Activated naive CD8-positive, alpha-beta T cell treated with anti-CD3 and anti-CD28 coated beads, Interleukin-2, amount 10 ng/mL, durations not matched to agents 7 days and 5 days (primary cell): ENCODE measurements around the gene FRMPD2. TPM values are rescaled to one million over a fixed set of nuclear protein-coding genes. Genes with fewer than 3 reads are reported as not detected.
A peak's percentile ranks its signal among the peaks of the same experiment; 100 is the strongest.

Experiments used
- ATAC-seq: fragments of 150-1000 bp; cut with Tn5 transposase; one replicate; pipeline ENCODE4 v1.10.0; 2021; ENCODE audit warnings: low read depth, moderate library complexity
- POLR2A ChIA-PET: fragments of 350-600 bp; sonication (Branson Sonifier 250); formaldehyde crosslinking; loops from one replicate; lab custom pipeline; 2021; ENCODE audit warnings: antibody characterized with exemption; lab: Charles Lee
- DNase-seq: peaks from one replicate; pipeline ENCODE4 v3.0.0; 2021
- H3K27ac Mint-ChIP-seq: one replicate; pipeline ENCODE4 v1.8.0; 2022; ENCODE audit warnings: mild to moderate bottlenecking, mixed read lengths
- H3K27me3 Mint-ChIP-seq: one replicate; pipeline ENCODE4 v1.8.0; 2022; ENCODE audit warnings: mild to moderate bottlenecking, moderate library complexity, mixed read lengths
- H3K36me3 Mint-ChIP-seq: one replicate; pipeline ENCODE4 v1.8.0; 2021; ENCODE audit warnings: mild to moderate bottlenecking, mixed read lengths
- H3K4me1 Mint-ChIP-seq: one replicate; pipeline ENCODE4 v1.8.0; 2021; ENCODE audit warnings: mixed read lengths
- H3K4me3 Mint-ChIP-seq: one replicate; pipeline ENCODE4 v1.8.0; 2022; ENCODE audit warnings: mild to moderate bottlenecking, moderate library complexity, mixed read lengths
- H3K9me3 Mint-ChIP-seq: one replicate; pipeline ENCODE4 v1.8.0; 2021; ENCODE audit warnings: mixed read lengths
- total RNA-seq, 2 experiments: library from RNA; stranded (reverse); gene quantifications; one replicate each; pipeline ENCODE4 v1.2.3, GENCODE V29; 2021

Gene FRMPD2
- total RNA-seq, result not detected

GRCh38 chr10:48274636-48275035, at the start of gene FRMPD2:
FRMPD2 (minus strand) TSS chr10:48274696; CDS start chr10:48274567, 129 bp downstream.
- no peaks in the 10 kb centered on the region for H3K9me3 Mint-ChIP-seq

GRCh38 chr10:48322017-48322416, 47.5 kb upstream of the FRMPD2 start:
- ATAC-seq (no peak), DNase-seq (no peak)
- H3K36me3 Mint-ChIP-seq, result peaks cover 4% of the 10 kb centered on the region
- H3K4me1 Mint-ChIP-seq, result peaks cover 2% of the 10 kb centered on the region
- H3K9me3 Mint-ChIP-seq, result no peaks in the 10 kb centered on the region
- POLR2A ChIA-PET, result no interaction called here
- no peaks in the 10 kb centered on the region for H3K27me3 Mint-ChIP-seq
- no peak overlapping the region for H3K4me3 Mint-ChIP-seq
- H3K27ac Mint-ChIP-seq, result no peak overlapping the region

More at GRCh38 chr10:48274636-48275035, at the start of gene FRMPD2:
- Mint-ChIP-seq H3K4me3 (no peak within 1 kb of the TSS), H3K36me3 (no peaks in the 10 kb centered on the region), H3K27ac (no peak within 1 kb of the TSS), H3K4me1 (no peaks in the 10 kb centered on the region), H3K27me3 (peaks cover 21% of the 10 kb centered on the region)
- no peak for DNase-seq
- POLR2A ChIA-PET, result no interaction called here
- ATAC-seq, result no peak

- peaks cover 3% of the 10 kb centered on the region for H3K4me1 Mint-ChIP-seq
- peaks cover 2% of the 10 kb centered on the region for H3K36me3 Mint-ChIP-seq
- ATAC-seq, result no peak
- no peaks in the 10 kb centered on the region for H3K9me3 Mint-ChIP-seq
- POLR2A ChIA-PET, result no interaction called here
- H3K27me3 Mint-ChIP-seq, result no peaks in the 10 kb centered on the region
- no peak overlapping the region for H3K4me3 Mint-ChIP-seq
- DNase-seq, result no peak
- H3K27ac Mint-ChIP-seq, result no peak overlapping the region
These were observed 43.0 kb upstream of the FRMPD2 start for GRCh38 chr10:48317321-48317990.

- POLR2A ChIA-PET, result no interaction called here
- ATAC-seq (no peak), DNase-seq (no peak)
- no peaks in the 10 kb centered on the region for H3K9me3 Mint-ChIP-seq
- no peaks in the 10 kb centered on the region for H3K27me3 Mint-ChIP-seq
- H3K36me3 Mint-ChIP-seq, result peaks cover 5% of the 10 kb centered on the region
- no peak overlapping the region for H3K4me3 Mint-ChIP-seq
- H3K4me1 Mint-ChIP-seq, result peaks cover 11% of the 10 kb centered on the region
- no peak overlapping the region for H3K27ac Mint-ChIP-seq
These were observed 41.7 kb upstream of the FRMPD2 start for GRCh38 chr10:48316236-48316635.

GRCh38 chr10:48314107-48314506, 39.6 kb upstream of the FRMPD2 start:
- Mint-ChIP-seq H3K27ac (no peak overlapping the region), H3K27me3 (no peaks in the 10 kb centered on the region), H3K9me3 (no peaks in the 10 kb centered on the region), H3K4me1 (peaks cover 19% of the 10 kb centered on the region), H3K36me3 (peaks cover 5% of the 10 kb centered on the region), H3K4me3 (no peak overlapping the region)
- no peak for DNase-seq
- POLR2A ChIA-PET, result no interaction called here
- no peak for ATAC-seq

- H3K27me3 Mint-ChIP-seq, result no peaks in the 10 kb centered on the region
- POLR2A ChIA-PET, result no interaction called here
- no peaks in the 10 kb centered on the region for H3K9me3 Mint-ChIP-seq
- ATAC-seq, result no peak
- peaks cover 5% of the 10 kb centered on the region for H3K36me3 Mint-ChIP-seq
- DNase-seq, result no peak
- no peak overlapping the region for H3K27ac Mint-ChIP-seq
- H3K4me1 Mint-ChIP-seq, result peaks cover 33% of the 10 kb centered on the region
- no peak overlapping the region for H3K4me3 Mint-ChIP-seq
These were observed 35.3 kb upstream of the FRMPD2 start for GRCh38 chr10:48309711-48310226.

GRCh38 chr10:48307711-48308018, 33.2 kb upstream of the FRMPD2 start:
- DNase-seq (no peak), ATAC-seq (no peak)
- Mint-ChIP-seq H3K27me3 (no peaks in the 10 kb centered on the region), H3K9me3 (no peaks in the 10 kb centered on the region), H3K27ac (peak overlapping the region; percentile 84), H3K4me3 (peak overlapping the region; percentile 89), H3K4me1 (peaks cover 33% of the 10 kb centered on the region), H3K36me3 (peaks cover 5% of the 10 kb centered on the region)
- POLR2A ChIA-PET, result no interaction called here

- H3K4me1 Mint-ChIP-seq, result peaks cover 29% of the 10 kb centered on the region
- ATAC-seq (peak; percentile 51), DNase-seq (no peak)
- H3K36me3 Mint-ChIP-seq, result peaks cover 2% of the 10 kb centered on the region
- no peaks in the 10 kb centered on the region for H3K27me3 Mint-ChIP-seq
- peak overlapping the region; percentile 84 for H3K27ac Mint-ChIP-seq
- H3K4me3 Mint-ChIP-seq, result peak overlapping the region; percentile 89
- POLR2A ChIA-PET, result no interaction called here
- no peaks in the 10 kb centered on the region for H3K9me3 Mint-ChIP-seq
These were observed 32.6 kb upstream of the FRMPD2 start for GRCh38 chr10:48306870-48307710.

GRCh38 chr10:48306265-48306869, 31.9 kb upstream of the FRMPD2 start, which contains the start of gene MAPK8:
MAPK8 (plus strand) TSS chr10:48306677; CDS start chr10:48401661, 94,984 bp downstream.
- POLR2A ChIA-PET, result no interaction called here

GRCh38 chr10:48305905-48306264, 31.4 kb upstream of the FRMPD2 start:
- Mint-ChIP-seq H3K9me3 (no peaks in the 10 kb centered on the region), H3K4me3 (peak overlapping the region; percentile 74), H3K27ac (peak overlapping the region; percentile 3), H3K27me3 (peaks cover 6% of the 10 kb centered on the region), H3K36me3 (no peaks in the 10 kb centered on the region), H3K4me1 (peaks cover 27% of the 10 kb centered on the region)
- DNase-seq (no peak), ATAC-seq (no peak)
- POLR2A ChIA-PET, result no interaction called here

More at GRCh38 chr10:48306265-48306869, 31.9 kb upstream of the FRMPD2 start, which contains the start of gene MAPK8:
- ATAC-seq (peak; percentile 90), DNase-seq (peak; percentile 93)
- Mint-ChIP-seq H3K4me1 (peaks cover 27% of the 10 kb centered on the region), H3K27ac (peak within 1 kb of the TSS; percentile 84), H3K36me3 (no peaks in the 10 kb centered on the region), H3K4me3 (peak within 1 kb of the TSS; percentile 89), H3K9me3 (no peaks in the 10 kb centered on the region), H3K27me3 (peaks cover 6% of the 10 kb centered on the region)

- Mint-ChIP-seq H3K27me3 (peaks cover 6% of the 10 kb centered on the region), H3K36me3 (no peaks in the 10 kb centered on the region), H3K4me1 (peaks cover 15% of the 10 kb centered on the region), H3K9me3 (no peaks in the 10 kb centered on the region), H3K27ac (no peak overlapping the region), H3K4me3 (no peak overlapping the region)
- DNase-seq (no peak), ATAC-seq (no peak)
- POLR2A ChIA-PET, result no interaction called here
These were observed 28.3 kb upstream of the FRMPD2 start for GRCh38 chr10:48302515-48303476.

GRCh38 chr10:48300556-48300955, 26.1 kb upstream of the FRMPD2 start:
- DNase-seq (no peak), ATAC-seq (no peak)
- H3K4me1 Mint-ChIP-seq, result peaks cover 7% of the 10 kb centered on the region
- no peak overlapping the region for H3K27ac Mint-ChIP-seq
- H3K27me3 Mint-ChIP-seq, result peaks cover 6% of the 10 kb centered on the region
- POLR2A ChIA-PET, result interaction anchor here (0.7 kb wide), 1 partner anchor 894 kb away, joined by 3 read pairs; no protein-coding TSS in a partner anchor
- H3K4me3 Mint-ChIP-seq, result no peak overlapping the region
- no peaks in the 10 kb centered on the region for H3K9me3 Mint-ChIP-seq
- H3K36me3 Mint-ChIP-seq, result no peaks in the 10 kb centered on the region
